Spinal cord (tissue), 10 donors: ENCODE results near the gene FLT3. TPM values are rescaled to one million over a fixed set of nuclear protein-coding genes. Genes with fewer than 3 reads are reported as not detected.
"Not testable (repeated sequence)": the region's sequence is repeated elsewhere in the genome, so short reads cannot be mapped to it uniquely, and the experiment has no call there.

Source experiments
- DNase-seq, 6 donors: peaks; one replicate each; pipeline versions ENCODE4 v3.0.0 to v3.0.0-alpha.2; 2013 to 2015; ENCODE audit warnings: low spot score in 6 of 6, low read depth in 4 of 6
- H3K27ac ChIP-seq: one replicate; pipeline ENCODE4 v1.5.1; 2013; ENCODE audit warnings: low read depth, low read length, control low read depth
- H3K27me3 ChIP-seq: one replicate; pipeline ENCODE4 v1.6.1; 2013; ENCODE audit warnings: low read length; ENCODE audit not compliant: control insufficient read depth, insufficient read depth
- H3K36me3 ChIP-seq: one replicate; pipeline ENCODE4 v1.6.1; 2013; ENCODE audit warnings: low read length; ENCODE audit not compliant: control insufficient read depth, insufficient read depth
- H3K4me1 ChIP-seq: one replicate; pipeline ENCODE4 v1.6.1; 2013; ENCODE audit warnings: low read length; ENCODE audit not compliant: control insufficient read depth, insufficient read depth
- H3K4me3 ChIP-seq: one replicate; pipeline ENCODE4 v1.5.1; 2013; ENCODE audit warnings: low read depth, low read length, control low read depth
- H3K9me3 ChIP-seq: one replicate; pipeline ENCODE4 v1.6.1; 2013; ENCODE audit warnings: low read length; ENCODE audit not compliant: control insufficient read depth, insufficient read depth
- WGBS: methylation state at CpG from one replicate; pipeline ENCODE4 v1.1.5; 2013; ENCODE audit warnings: missing lambda C conversion rate; ENCODE audit not compliant: insufficient coverage; 5-methylcytosine and 5-hydroxymethylcytosine counted together
- polyA plus RNA-seq, 2 donors: library from polyadenylated mRNA; unstranded; fragments of 120-200 nt; gene quantifications; one replicate each; pipeline ENCODE4 v1.2.1, GENCODE V29; 2013; ENCODE audit not compliant: insufficient read length in 2 of 2
- total RNA-seq, 2 donors: library from RNA; depleted of rRNA in 1 of 2; stranded (reverse); fragments of 120-200 nt in 1 of 2; fragments of >200 nt in 1 of 2; gene quantifications; one replicate each; pipeline versions ENCODE4 v1.2.3 to v1.2.4, GENCODE V29; 2013 to 2014
- donor health status: healthy.

Gene FLT3
- total and polyA plus RNA-seq, 4 donors, result 1.9 to 7.8 (median 4.6) TPM

GRCh38 chr13:28013482-28013881 is 86.9 kb downstream of the FLT3 start:
- H3K36me3 ChIP-seq, result peaks cover 2% of the 10 kb centered on the region
- no CpG with 5 or more reads among the region's 1 CpG for WGBS
- H3K4me3 ChIP-seq, result no peak overlapping the region
- DNase-seq, result no peak
- H3K27me3 ChIP-seq, result no peaks in the 10 kb centered on the region
- H3K27ac ChIP-seq, result no peak overlapping the region
- H3K4me1 ChIP-seq, result no peaks in the 10 kb centered on the region
- H3K9me3 ChIP-seq, result no peaks in the 10 kb centered on the region

DNA sequence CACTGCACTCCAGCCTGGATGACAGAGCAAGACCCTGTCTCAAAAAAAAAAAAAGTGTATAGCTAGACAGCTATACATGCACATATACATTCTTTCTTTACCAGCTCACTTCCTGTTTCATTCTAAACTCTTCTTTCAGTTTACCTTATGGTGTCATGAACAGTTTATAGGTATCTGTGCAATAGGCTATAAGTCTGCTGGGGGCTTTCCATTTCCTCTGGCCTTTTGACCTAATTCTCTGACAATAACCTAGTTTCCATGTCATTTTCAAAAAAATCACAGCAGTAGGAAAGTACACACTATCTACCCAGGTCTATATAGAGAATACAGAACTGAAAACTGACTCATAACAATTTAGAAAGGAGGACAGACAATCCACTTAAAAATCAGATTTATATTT is 87.5 kb downstream of the FLT3 start:
- Histone ChIP-seq H3K4me3 (no peak overlapping the region), H3K4me1 (no peaks in the 10 kb centered on the region), H3K27me3 (no peaks in the 10 kb centered on the region), H3K36me3 (peaks cover 2% of the 10 kb centered on the region), H3K27ac (no peak overlapping the region), H3K9me3 (no peaks in the 10 kb centered on the region)
- DNase-seq, result no peak

- 93% methylated on average over 3 of the region's 4 CpGs for WGBS
- Histone ChIP-seq H3K27ac (no peak overlapping the region), H3K27me3 (no peaks in the 10 kb centered on the region), H3K36me3 (peaks cover 2% of the 10 kb centered on the region), H3K4me3 (no peak overlapping the region), H3K4me1 (no peaks in the 10 kb centered on the region), H3K9me3 (no peaks in the 10 kb centered on the region)
- DNase-seq, result no peak
Observed at GRCh38 chr13:28012383-28012782, 88.0 kb downstream of the FLT3 start.

GRCh38 chr13:28010046-28010445 is 90.3 kb downstream of the FLT3 start:
- peak in 1 of 6 donors; percentile 70 for DNase-seq
- no peaks in the 10 kb centered on the region for H3K4me1 ChIP-seq
- 62% methylated on average over 3 of the region's 5 CpGs for WGBS
- no peak overlapping the region for H3K27ac ChIP-seq
- H3K4me3 ChIP-seq, result no peak overlapping the region
- H3K36me3 ChIP-seq, result peaks cover 2% of the 10 kb centered on the region
- no peaks in the 10 kb centered on the region for H3K9me3 ChIP-seq
- no peaks in the 10 kb centered on the region for H3K27me3 ChIP-seq

DNA sequence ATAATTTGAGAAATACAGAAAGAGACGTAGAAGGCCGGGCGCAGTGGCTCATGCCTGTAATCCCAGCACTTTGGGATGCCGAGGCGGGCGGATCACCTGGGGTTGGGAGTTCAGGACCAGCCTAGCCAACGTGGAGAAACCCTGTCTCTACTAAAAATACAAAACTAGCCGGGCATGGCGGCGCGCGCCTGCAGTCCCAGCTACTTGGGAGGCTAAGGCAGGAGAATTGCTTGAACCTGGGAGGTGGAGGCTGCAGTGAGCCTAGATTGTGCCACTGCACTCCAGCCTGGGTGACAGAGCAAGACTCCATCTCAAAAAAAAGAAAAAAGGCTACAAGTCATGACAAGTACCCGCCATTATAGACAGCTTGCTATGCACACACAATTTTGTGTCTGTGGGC is 95.4 kb downstream of the FLT3 start:
- not testable (repeated sequence) for H3K9me3 ChIP-seq, DNase-seq, H3K27me3 ChIP-seq, H3K4me3 ChIP-seq, H3K27ac ChIP-seq, H3K4me1 ChIP-seq
- WGBS, result no CpG with 5 or more reads among the region's 13 CpGs
- H3K36me3 ChIP-seq, result peaks cover 12% of the 10 kb centered on the region

DNA sequence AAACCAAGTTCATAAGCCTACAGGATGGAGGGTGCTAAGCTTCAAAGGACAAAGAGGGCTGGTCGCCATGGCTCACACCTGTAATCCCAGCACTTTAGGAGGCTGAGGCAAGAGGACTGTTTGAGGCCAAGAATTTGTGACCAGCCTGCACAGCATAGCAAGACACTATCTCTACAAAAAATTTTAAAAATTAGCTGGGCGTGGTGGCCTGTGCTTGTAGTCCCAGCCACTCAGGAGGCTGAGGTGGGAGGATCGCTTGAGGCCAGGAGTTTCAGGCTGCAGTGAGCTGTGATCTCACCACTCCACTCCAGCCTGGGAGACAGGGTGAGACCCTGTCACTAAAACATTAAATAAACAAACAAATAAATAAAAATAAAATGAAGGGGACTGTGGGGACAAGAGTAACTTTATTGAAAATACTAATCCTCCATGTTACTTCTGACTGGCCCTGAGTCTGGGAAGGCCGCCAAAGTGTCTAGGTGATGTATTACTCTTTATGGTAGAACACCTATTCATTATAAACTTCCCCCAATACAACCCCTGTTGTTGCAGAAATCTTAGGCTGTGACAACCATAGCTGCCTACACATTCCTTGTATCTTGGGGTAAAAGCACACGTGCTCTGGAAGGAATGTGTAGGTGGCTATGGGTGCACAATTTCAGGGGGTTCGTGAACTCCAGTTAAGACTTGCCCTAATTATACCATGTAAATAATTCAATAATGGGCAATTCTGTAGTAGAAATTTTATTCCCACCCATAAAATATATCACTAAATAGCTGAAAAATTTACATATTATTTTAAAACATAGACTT is 97.3 kb downstream of the FLT3 start:
- Histone ChIP-seq H3K4me3 (no peak overlapping the region), H3K9me3 (no peaks in the 10 kb centered on the region), H3K27me3 (no peaks in the 10 kb centered on the region), H3K36me3 (peaks cover 12% of the 10 kb centered on the region), H3K4me1 (no peaks in the 10 kb centered on the region), H3K27ac (no peak overlapping the region)
- DNase-seq, result peak in 1 of 6 donors; percentile 36
- no CpG with 5 or more reads among the region's 6 CpGs for WGBS

DNA sequence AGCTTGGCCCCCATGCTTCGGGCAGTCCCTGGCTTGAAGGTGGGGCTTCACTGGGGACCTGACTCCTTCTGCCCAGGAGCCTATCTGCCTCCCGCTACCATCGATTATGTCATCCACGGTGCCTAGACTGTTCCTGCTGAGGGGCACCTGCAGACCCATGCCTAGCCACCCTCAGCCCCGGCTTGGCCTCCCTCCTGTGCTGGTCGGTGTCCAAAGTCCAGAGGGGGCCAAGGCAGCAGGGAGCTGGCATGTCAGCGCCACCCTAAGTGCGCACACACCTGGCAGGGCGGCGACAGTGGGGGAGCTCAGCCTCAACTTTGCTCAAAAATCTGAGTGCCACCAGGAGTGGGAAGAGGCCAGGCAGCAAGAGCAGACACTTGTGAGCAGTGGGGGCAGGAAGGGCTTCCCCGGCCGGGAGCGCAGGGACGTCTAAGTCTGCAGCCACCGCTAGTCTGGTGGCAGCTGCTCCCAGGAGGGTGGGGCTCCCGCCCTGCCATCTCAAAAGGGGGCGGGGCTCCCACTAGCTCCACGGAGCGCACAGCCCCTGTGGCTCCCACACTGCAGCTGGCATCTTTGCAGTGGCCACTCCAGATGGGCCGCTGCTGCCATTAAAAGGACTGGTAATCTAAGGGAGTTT is 98.4 kb downstream of the FLT3 start:
- 84% methylated on average over 20 of the region's 20 CpGs for WGBS
- no peak overlapping the region for H3K4me3 ChIP-seq
- no peaks in the 10 kb centered on the region for H3K27me3 ChIP-seq
- H3K4me1 ChIP-seq, result no peaks in the 10 kb centered on the region
- H3K27ac ChIP-seq, result no peak overlapping the region
- H3K9me3 ChIP-seq, result no peaks in the 10 kb centered on the region
- no peak for DNase-seq
- H3K36me3 ChIP-seq, result peaks cover 12% of the 10 kb centered on the region

GRCh38 chr13:28001049-28001448 is 99.3 kb downstream of the FLT3 start:
- no peaks in the 10 kb centered on the region for H3K9me3 ChIP-seq
- no peaks in the 10 kb centered on the region for H3K27me3 ChIP-seq
- peaks cover 12% of the 10 kb centered on the region for H3K36me3 ChIP-seq
- H3K4me3 ChIP-seq, result no peak overlapping the region
- no peaks in the 10 kb centered on the region for H3K4me1 ChIP-seq
- no peak overlapping the region for H3K27ac ChIP-seq
- no peak for DNase-seq
- WGBS, result 87% methylated on average over 11 of the region's 11 CpGs

DNA sequence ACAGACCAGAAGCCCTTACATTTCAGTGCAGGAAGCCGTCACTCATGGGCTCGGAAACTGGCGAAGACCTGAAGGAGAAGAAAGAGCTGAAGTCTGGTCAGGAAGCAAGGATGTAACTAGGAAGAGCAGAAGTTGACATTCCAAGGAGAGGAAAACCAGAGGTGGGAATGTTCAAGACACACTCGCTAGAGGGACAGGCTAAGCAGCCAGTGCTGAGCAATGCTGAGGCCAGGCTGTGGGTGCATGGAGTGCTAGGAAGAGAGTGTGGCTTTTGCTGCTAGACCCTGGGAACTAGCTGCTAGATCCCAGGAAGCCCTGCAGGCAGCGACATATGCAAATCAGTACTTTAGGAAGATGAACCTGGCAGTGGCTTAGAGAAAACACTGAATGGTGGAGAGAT is 99.8 kb downstream of the FLT3 start:
- Histone ChIP-seq H3K4me3 (no peak overlapping the region), H3K9me3 (no peaks in the 10 kb centered on the region), H3K27ac (no peak overlapping the region), H3K4me1 (no peaks in the 10 kb centered on the region), H3K36me3 (peaks cover 12% of the 10 kb centered on the region), H3K27me3 (no peaks in the 10 kb centered on the region)
- DNase-seq, result no peak
- whole genome bisulfite sequencing, result 58% methylated on average over 5 of the region's 5 CpGs
